ENCODE measurements around the gene GPR157.

DNA sequence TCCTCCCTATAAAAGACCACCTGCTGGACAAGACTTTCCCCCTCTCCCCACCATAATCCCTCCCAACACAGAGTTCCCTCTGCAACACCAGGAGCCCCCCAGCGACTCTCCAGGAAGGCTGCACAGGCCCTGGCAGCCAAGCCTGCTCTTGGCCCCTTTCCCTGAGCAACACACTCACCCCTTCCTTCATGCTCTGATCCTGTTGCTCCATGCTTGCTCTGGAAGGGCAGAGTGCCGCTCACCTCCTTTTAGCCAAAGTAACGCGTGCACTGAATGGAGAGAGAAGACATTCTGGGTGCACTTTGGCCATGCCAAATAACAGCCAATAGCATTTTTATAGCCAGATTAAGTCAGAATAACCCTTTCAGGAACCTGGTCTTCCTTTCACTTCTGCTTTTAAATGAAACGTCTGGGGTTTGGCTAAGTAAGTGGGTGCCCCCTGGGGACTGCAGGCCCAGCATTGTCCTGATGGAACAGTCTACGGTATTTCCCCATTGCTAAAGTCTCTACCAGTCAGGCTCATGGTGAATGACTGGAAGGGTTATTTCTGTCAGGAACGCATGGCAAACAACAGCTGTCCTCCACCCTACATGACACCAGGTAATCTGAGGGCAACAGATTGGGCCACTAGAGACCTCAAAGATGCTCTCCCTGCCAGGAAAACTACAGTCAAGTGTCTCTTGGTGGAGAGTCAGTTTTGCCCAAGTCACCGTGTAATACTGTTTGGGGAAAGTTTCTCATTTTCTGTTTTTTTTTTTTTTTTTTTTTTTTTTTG lies 59.4 kb downstream of the GPR157 start, which contains the start of gene SLC2A5:
- TF ChIP-seq, protein P1, sequence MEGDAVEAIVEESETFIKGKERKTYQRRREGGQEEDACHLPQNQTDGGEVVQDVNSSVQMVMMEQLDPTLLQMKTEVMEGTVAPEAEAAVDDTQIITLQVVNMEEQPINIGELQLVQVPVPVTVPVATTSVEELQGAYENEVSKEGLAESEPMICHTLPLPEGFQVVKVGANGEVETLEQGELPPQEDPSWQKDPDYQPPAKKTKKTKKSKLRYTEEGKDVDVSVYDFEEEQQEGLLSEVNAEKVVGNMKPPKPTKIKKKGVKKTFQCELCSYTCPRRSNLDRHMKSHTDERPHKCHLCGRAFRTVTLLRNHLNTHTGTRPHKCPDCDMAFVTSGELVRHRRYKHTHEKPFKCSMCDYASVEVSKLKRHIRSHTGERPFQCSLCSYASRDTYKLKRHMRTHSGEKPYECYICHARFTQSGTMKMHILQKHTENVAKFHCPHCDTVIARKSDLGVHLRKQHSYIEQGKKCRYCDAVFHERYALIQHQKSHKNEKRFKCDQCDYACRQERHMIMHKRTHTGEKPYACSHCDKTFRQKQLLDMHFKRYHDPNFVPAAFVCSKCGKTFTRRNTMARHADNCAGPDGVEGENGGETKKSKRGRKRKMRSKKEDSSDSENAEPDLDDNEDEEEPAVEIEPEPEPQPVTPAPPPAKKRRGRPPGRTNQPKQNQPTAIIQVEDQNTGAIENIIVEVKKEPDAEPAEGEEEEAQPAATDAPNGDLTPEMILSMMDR (IDR thresholded peaks at IDR 0.05): no peak
- TF ChIP-seq POLR2A (IDR thresholded peaks at IDR 0.05): no peak

All from vagina (tissue), 2 donors.